PC-3 (cell line): ENCODE measurements around the gene ZFPM1. TPM values are rescaled to one million over a fixed set of nuclear protein-coding genes. Genes with fewer than 3 reads are reported as not detected.
A peak's percentile ranks its signal among the peaks of the same experiment; 100 is the strongest.

Experiments used
- ATAC-seq: fragments of 200-7000 bp; cut with Tn5 transposase; 2 replicates; pipeline ENCODE4 v1.9.1; 2020; ENCODE audit warnings: mild to moderate bottlenecking, moderate library complexity
- BruUV-seq: library from RNA; stranded (reverse); fragments of 400-500 nt; replicated peaks from 2 replicates; lab custom pipeline; 2021; lab: Mats Ljungman, UMichigan
- CTCF ChIA-PET: fragments of 300-600 bp; sonication (Branson Sonifier 250); formaldehyde crosslinking; loops from one replicate; lab custom pipeline; 2022; ENCODE audit warnings: antibody characterized with exemption; lab: Charles Lee
- POLR2A ChIA-PET: fragments of 300-600 bp; sonication (Branson Sonifier 250); formaldehyde crosslinking; loops from one replicate; lab custom pipeline; 2022; ENCODE audit warnings: antibody characterized with exemption; ENCODE audit not compliant: unreplicated experiment; lab: Charles Lee
- DNase-seq: peaks from one replicate; pipeline ENCODE4 v3.0.0-alpha.2; 2015
- H2AFZ ChIP-seq: fragments of 300-600 bp; sonication (generic); 2 replicates; pipeline ENCODE4 v1.6.0; 2016; ENCODE audit warnings: antibody characterized with exemption, low read length
- H3F3A ChIP-seq: fragments of 300-600 bp; sonication (generic); one replicate; pipeline ENCODE4 v1.6.0; 2017; ENCODE audit warnings: antibody characterized with exemption, low read length, control low read depth, mild to moderate bottlenecking; ENCODE audit not compliant: unreplicated experiment
- H3K27ac ChIP-seq: fragments of 300-600 bp; sonication (generic); 2 replicates; pipeline ENCODE4 v1.5.1; 2016; ENCODE audit warnings: mild to moderate bottlenecking, low read length
- H3K27me3 ChIP-seq: fragments of 300-600 bp; sonication (generic); 2 replicates; pipeline ENCODE4 v1.6.1; 2016; ENCODE audit warnings: low read length, mixed read lengths
- H3K36me3 ChIP-seq: fragments of 300-600 bp; sonication (generic); 2 replicates; pipeline ENCODE4 v1.6.1; 2016; ENCODE audit warnings: low read depth, mixed run types, low read length, mixed read lengths
- H3K4me1 ChIP-seq: fragments of 300-600 bp; sonication (generic); 2 replicates; pipeline ENCODE4 v1.5.1; 2016; ENCODE audit warnings: low read length; ENCODE audit not compliant: insufficient read depth
- H3K4me2 ChIP-seq: fragments of 300-600 bp; sonication (generic); 2 replicates; pipeline ENCODE4 v1.6.0; 2016; ENCODE audit warnings: low read length
- H3K4me3 ChIP-seq: fragments of 300-600 bp; sonication (generic); 2 replicates; pipeline ENCODE4 v1.5.1; 2016; ENCODE audit warnings: mild to moderate bottlenecking, low read length, mixed read lengths
- H3K79me2 ChIP-seq: fragments of 300-600 bp; sonication (generic); 2 replicates; pipeline ENCODE4 v1.6.1; 2017; ENCODE audit warnings: low read length, mixed read lengths
- H3K9ac ChIP-seq: fragments of 300-600 bp; sonication (generic); 2 replicates; pipeline ENCODE4 v1.6.0; 2016; ENCODE audit warnings: mild to moderate bottlenecking, low read length
- H3K9me2 ChIP-seq: fragments of 300-600 bp; sonication (generic); replicated peaks from 2 replicates; pipeline ENCODE4 v1.6.1; 2016; ENCODE audit warnings: mixed run types, low read length, mixed read lengths
- H3K9me3 ChIP-seq: fragments of 300-600 bp; sonication (generic); 2 replicates; pipeline ENCODE4 v1.6.1; 2016; ENCODE audit warnings: low read length, mixed read lengths
- H4K20me1 ChIP-seq: fragments of 300-600 bp; sonication (generic); 2 replicates; pipeline ENCODE4 v1.6.1; 2016; ENCODE audit warnings: low read length, mixed read lengths
- CTCF ChIP-seq: fragments of 300-600 bp; sonication (generic); conservative IDR thresholded peaks from 2 replicates; pipeline ENCODE4 v1.5.1; 2017; ENCODE audit warnings: antibody characterized with exemption, low read depth, mild to moderate bottlenecking, low read length
- EZH2 ChIP-seq: fragments of 300-600 bp; sonication (generic); IDR thresholded peaks from one replicate; pipeline ENCODE4 v1.6.1; 2017; ENCODE audit warnings: antibody characterized with exemption, mild to moderate bottlenecking, low read length; ENCODE audit not compliant: unreplicated experiment
- EZH2phosphoT487 ChIP-seq: fragments of 300-600 bp; sonication (generic); IDR thresholded peaks from 2 replicates; pipeline ENCODE4 v1.6.1; 2018; ENCODE audit warnings: mild to moderate bottlenecking, antibody characterized with exemption, low read length, borderline replicate concordance
- intact Hi-C: fragments of 100-400 bp; cut with micrococcal nuclease; formaldehyde crosslinking; loops from 2 replicates; pipeline ENCODE4 v1.9.0; 2023
- total RNA-seq: library from RNA; depleted of rRNA; stranded (reverse); fragments of >200 nt; gene quantifications from 2 replicates; pipeline ENCODE4 v1.2.3, GENCODE V29; 2014

Gene ZFPM1
- total RNA-seq, 1 experiment from 2014 or later = 4.6 TPM

DNA sequence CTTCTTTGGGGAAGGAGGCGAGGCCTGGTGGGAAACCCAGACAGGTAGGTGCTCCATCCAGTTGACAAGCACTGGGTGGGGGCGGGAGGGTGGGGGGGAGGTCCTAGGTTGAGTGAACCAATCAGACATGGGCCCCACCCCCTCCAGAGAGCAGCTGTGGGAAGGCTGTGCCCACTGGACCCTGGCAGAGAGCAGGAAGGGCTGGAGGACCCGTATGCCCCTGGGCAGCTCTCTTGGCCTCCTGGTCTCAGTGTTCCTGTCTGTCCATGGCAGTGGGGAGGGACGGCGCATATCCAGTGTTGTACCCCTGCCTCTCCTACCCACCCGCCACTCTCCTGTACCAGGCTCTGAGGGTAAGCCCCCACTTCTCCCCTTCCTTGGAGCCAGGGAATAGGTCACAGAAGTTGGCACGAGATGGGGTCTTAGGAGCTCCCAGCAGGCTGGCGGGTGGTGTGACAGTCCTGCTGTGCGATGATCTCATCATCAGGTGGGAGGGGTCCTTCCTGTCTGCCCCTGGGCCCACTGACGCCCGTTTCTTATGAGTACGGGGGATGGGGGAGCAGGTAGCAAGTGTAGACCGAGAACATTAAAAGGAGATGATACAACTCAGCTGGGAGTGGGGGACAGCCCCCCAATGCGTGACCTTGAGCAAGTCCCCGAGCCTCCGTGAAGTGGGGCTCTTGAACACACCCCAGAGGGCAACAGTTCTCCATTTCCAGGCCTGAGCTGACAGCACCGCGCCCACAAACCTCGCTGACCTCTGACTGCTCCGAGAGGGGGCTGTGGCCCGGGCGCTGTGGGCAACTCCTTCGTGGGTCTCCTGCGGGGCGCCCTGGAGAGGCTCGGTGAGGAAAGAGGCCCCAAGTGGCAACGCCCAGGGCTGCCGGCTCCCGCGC lies 1.2 kb upstream of the ZFPM1 start:
- ATAC-seq = no peak
- ChIA-PET POLR2A (no interaction called here), CTCF (no interaction called here)
- Histone ChIP-seq H3K9me2 (no peaks in the 10 kb centered on the region), H3K9ac (no peak overlapping the region), H3K36me3 (no peaks in the 10 kb centered on the region), H3K4me2 (peak overlapping the region; percentile 75; the same call in 1 of the 2 replicates), H3K4me1 (peaks cover 16% of the 10 kb centered on the region), H3K9me3 (no peaks in the 10 kb centered on the region), H3K79me2 (peaks cover 8% of the 10 kb centered on the region), H3K27ac (no peak overlapping the region), H2AFZ (peak overlapping the region; percentile 76; the same call in 1 of the 2 replicates), H3K27me3 (no peaks in the 10 kb centered on the region), H3F3A (no peaks in the 10 kb centered on the region), H3K4me3 (no peak overlapping the region), H4K20me1 (no peaks in the 10 kb centered on the region)
- intact Hi-C loops = no loop called here
- no peak for TF ChIP-seq EZH2phosphoT487
- no peak for TF ChIP-seq EZH2
- TF ChIP-seq CTCF = no peak
- no peak for DNase-seq
- no TSS peak for BruUV-seq

DNA sequence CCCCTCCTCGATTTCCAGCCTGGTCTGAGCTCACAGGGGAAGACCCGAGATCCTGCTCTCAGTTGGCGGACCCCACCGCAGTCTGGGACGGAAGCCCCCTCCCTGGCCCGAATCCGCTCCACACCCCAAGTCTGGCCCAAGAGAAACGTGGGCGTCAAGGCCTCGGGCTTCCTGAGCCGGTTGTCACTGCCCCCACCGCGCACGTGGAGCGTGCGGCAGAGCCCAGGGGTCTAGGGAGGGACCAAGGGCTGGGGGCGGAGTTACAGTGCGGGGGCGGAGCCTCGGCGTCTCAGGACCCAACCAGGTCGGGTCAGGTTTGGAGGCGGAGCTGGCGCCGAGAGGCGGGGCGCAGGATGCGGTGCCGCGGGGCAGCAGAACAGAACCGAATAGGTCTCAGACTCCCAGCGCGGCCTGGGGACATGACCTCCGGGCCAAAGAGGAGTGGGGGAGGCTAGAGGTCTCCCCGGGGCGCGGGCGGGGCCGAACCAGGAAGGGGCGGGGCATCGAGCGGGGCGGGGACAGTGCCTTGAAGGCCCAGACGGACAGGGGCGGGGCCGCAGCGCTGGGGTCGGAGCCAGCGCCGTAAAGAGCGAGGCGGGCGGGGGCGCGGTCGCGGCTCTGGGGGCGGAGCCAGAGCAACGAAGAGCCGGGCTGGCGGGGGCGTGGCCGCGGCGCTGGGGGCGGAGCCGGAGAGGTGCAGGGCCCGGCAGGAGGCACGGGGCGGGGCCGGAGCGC lies 431 bp upstream of the ZFPM1 start:
- Histone ChIP-seq H3K4me3 (peak overlapping the region; percentile 69), H3K79me2 (peaks cover 10% of the 10 kb centered on the region), H4K20me1 (no peaks in the 10 kb centered on the region), H3K9me2 (no peaks in the 10 kb centered on the region), H3K4me1 (peaks cover 17% of the 10 kb centered on the region), H3F3A (no peaks in the 10 kb centered on the region), H2AFZ (peak overlapping the region; percentile 76), H3K9ac (no peak overlapping the region), H3K27me3 (no peaks in the 10 kb centered on the region), H3K27ac (no peak overlapping the region), H3K9me3 (no peaks in the 10 kb centered on the region), H3K36me3 (no peaks in the 10 kb centered on the region), H3K4me2 (peak overlapping the region; percentile 75)
- no peak for TF ChIP-seq EZH2phosphoT487
- TF ChIP-seq EZH2 = no peak
- TF ChIP-seq CTCF = no peak
- intact Hi-C loops = no loop called here
- no TSS peak for BruUV-seq
- CTCF ChIA-PET = no interaction called here
- peak; percentile 70 for ATAC-seq
- POLR2A ChIA-PET = no interaction called here
- DNase-seq = peak; percentile 90
